Hepatocyte (in vitro differentiated cells): Measurements from ENCODE around the gene RNF217. TPM values are rescaled to one million over a fixed set of nuclear protein-coding genes. Genes with fewer than 3 reads are reported as not detected.
A peak's percentile ranks its signal among the peaks of the same experiment; 100 is the strongest.

Experiments
- DNase-seq: peaks from one replicate; pipeline ENCODE4 v3.0.0-alpha.2; 2016; ENCODE audit warnings: low spot score
- H2AFZ ChIP-seq: fragments of 200-600 bp; sonication (generic); 2 replicates; pipeline ENCODE4 v1.6.0; 2016; ENCODE audit warnings: antibody characterized with exemption, mild to moderate bottlenecking
- H3K27ac ChIP-seq: fragments of 200-600 bp; sonication (generic); 2 replicates; pipeline ENCODE4 v1.5.1; 2016; ENCODE audit warnings: mild to moderate bottlenecking
- H3K27me3 ChIP-seq: fragments of 200-600 bp; sonication (generic); 2 replicates; pipeline ENCODE4 v1.6.1; 2016
- H3K36me3 ChIP-seq: fragments of 200-600 bp; sonication (generic); replicated peaks from 2 replicates; pipeline ENCODE4 v1.5.1; 2016; ENCODE audit warnings: low read depth; ENCODE audit not compliant: insufficient read depth
- H3K4me1 ChIP-seq: fragments of 200-600 bp; sonication (generic); 2 replicates; pipeline ENCODE4 v1.5.1; 2016; ENCODE audit warnings: mild to moderate bottlenecking, moderate library complexity; ENCODE audit not compliant: insufficient read depth
- H3K4me2 ChIP-seq: fragments of 200-600 bp; sonication (generic); 2 replicates; pipeline ENCODE4 v1.6.0; 2016
- H3K4me3 ChIP-seq: fragments of 200-600 bp; sonication (generic); 2 replicates; pipeline ENCODE4 v1.5.1; 2016; ENCODE audit warnings: mild to moderate bottlenecking
- H3K79me2 ChIP-seq: fragments of 200-600 bp; sonication (generic); 2 replicates; pipeline ENCODE4 v1.6.0; 2017; ENCODE audit warnings: mild to moderate bottlenecking
- H3K9me2 ChIP-seq: fragments of 200-600 bp; sonication (generic); replicated peaks from 2 replicates; pipeline ENCODE4 v1.6.0; 2017; ENCODE audit warnings: mild to moderate bottlenecking; ENCODE audit not compliant: insufficient read depth
- H3K9me3 ChIP-seq: fragments of 200-600 bp; sonication (generic); 2 replicates; pipeline ENCODE4 v1.5.1; 2016; ENCODE audit warnings: low read depth, mild to moderate bottlenecking
- H4K20me1 ChIP-seq: fragments of 200-600 bp; sonication (generic); 2 replicates; pipeline ENCODE4 v1.6.0; 2016; ENCODE audit warnings: mild to moderate bottlenecking; ENCODE audit not compliant: insufficient read depth, poor library complexity, severe bottlenecking
- CTCF ChIP-seq: fragments of 200-600 bp; sonication (generic); IDR thresholded peaks from 2 replicates; pipeline ENCODE4 v1.5.1; 2016; ENCODE audit warnings: antibody characterized with exemption, mild to moderate bottlenecking; ENCODE audit not compliant: poor library complexity
- EZH2 ChIP-seq: fragments of 200-600 bp; sonication (generic); IDR thresholded peaks from 2 replicates; pipeline ENCODE4 v1.6.1; 2016; ENCODE audit warnings: antibody characterized with exemption, mild to moderate bottlenecking, borderline replicate concordance
- EZH2phosphoT487 ChIP-seq: fragments of 200-600 bp; sonication (generic); IDR thresholded peaks from one replicate; pipeline ENCODE4 v1.6.1; 2018; ENCODE audit warnings: antibody characterized with exemption, mild to moderate bottlenecking, low read depth, moderate library complexity; ENCODE audit not compliant: unreplicated experiment, severe bottlenecking
- WGBS: methylation state at CpG from one replicate; pipeline ENCODE4 v1.1.6; 2016; ENCODE audit warnings: low lambda C conversion rate; ENCODE audit errors: missing lambda C conversion rate; 5-methylcytosine and 5-hydroxymethylcytosine counted together
- polyA plus RNA-seq: library from polyadenylated mRNA; unstranded; fragments of >200 nt; fragmentation: Nextera tagmentation; extraction: Ambion mirVana; gene quantifications from 2 replicates; pipeline ENCODE4 v1.2.1, GENCODE V29; 2016
- total RNA-seq: library from RNA; depleted of rRNA; stranded (reverse); fragments of >200 nt; gene quantifications from 2 replicates; pipeline ENCODE4 v1.2.3, GENCODE V29; 2014

The RNF217 gene
- total and polyA plus RNA-seq, 2 experiments from 2014 or later: 8.8 to 18.4 TPM

DNA sequence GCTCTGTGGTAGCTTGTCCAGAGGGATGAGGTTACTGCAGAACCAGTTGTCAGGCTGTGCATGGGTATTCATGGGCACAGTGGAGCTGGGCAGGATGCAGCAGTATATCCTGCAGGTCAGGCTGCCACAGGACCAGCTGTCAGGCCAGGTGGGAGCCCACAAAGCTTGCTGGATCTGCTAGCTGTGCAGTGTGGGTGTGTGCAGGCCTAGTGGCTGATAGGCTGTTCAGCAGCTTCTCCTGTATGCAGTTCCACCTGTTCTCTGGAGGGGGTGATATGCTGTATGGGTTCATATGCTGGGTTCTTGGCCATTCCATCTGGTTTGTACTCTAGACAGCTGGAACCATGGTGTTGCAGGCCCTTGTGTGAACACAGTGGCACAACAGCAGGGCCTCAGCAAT, 150.7 kb downstream of the RNF217 start:
- H3K9me2 ChIP-seq: no peaks in the 10 kb centered on the region
- no peak overlapping the region for H3K4me3 ChIP-seq
- H2AFZ ChIP-seq: no peak overlapping the region
- no peaks in the 10 kb centered on the region for H3K79me2 ChIP-seq
- no peaks in the 10 kb centered on the region for H3K36me3 ChIP-seq
- DNase-seq: no peak
- TF ChIP-seq EZH2 (no peak), CTCF (no peak), EZH2phosphoT487 (no peak)
- H3K27me3 ChIP-seq: no peaks in the 10 kb centered on the region
- H3K9me3 ChIP-seq: peaks cover 14% of the 10 kb centered on the region
- no peaks in the 10 kb centered on the region for H3K4me1 ChIP-seq
- no peak overlapping the region for H3K4me2 ChIP-seq
- H3K27ac ChIP-seq: no peak overlapping the region
- H4K20me1 ChIP-seq: no peaks in the 10 kb centered on the region

DNA sequence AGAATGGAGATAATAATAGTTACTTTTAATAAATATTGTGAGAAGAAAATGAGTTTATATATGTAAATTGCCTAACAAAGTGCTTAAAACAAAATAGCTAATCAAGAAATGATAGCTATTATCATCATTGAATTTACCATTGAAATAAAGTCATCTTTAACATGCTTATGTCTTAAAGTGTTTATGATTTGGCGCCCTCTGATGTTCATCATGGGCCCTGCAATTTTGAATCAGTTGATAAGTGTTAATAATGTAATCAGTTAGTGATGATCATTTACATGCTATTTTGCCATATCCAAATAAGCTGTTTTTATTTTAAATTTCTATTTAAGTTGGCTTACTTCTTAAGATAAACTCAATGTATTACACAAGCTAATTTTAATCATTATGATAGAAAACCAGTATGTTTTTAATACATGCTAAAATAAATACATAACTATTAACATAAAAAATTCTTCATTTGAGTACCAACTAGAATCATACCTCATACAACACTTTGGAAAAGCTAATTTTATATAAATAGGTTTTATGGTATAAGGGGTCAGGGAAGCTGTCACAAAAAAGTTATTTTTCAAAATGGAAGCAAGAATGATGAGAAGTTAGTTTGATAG, 152.1 kb downstream of the RNF217 start:
- Histone ChIP-seq H3K4me1 (no peaks in the 10 kb centered on the region), H4K20me1 (no peaks in the 10 kb centered on the region), H3K4me2 (no peak overlapping the region), H3K27ac (no peak overlapping the region), H3K36me3 (no peaks in the 10 kb centered on the region), H3K27me3 (no peaks in the 10 kb centered on the region), H3K9me3 (peaks cover 14% of the 10 kb centered on the region), H3K4me3 (no peak overlapping the region), H3K9me2 (no peaks in the 10 kb centered on the region), H3K79me2 (no peaks in the 10 kb centered on the region), H2AFZ (no peak overlapping the region)
- 4% methylated on average over 1 of the region's 1 CpG for WGBS
- TF ChIP-seq CTCF (peak; percentile 91), EZH2 (no peak)
- peak; percentile 66 for DNase-seq

DNA sequence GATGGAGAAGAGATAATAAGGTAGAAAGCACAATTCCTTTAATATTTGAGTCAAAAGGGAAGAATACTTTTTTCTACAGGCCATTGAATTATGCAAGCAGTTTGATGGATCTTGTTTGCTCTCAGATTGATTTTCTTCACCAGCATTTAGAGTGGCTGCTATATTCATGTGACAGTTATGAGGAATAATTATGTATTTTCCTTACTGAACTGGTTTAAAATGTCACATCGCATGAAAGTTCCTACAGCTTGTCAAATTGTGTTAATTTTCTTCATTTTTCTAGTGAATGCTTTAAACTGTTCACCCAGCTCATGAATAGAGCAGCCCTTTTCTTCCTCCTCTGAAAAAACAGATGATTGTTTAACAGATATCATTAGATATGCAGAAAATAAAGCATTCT, 153.9 kb downstream of the RNF217 start:
- Histone ChIP-seq H3K4me3 (no peak overlapping the region), H3K27ac (no peak overlapping the region), H3K27me3 (no peaks in the 10 kb centered on the region), H3K9me3 (peaks cover 5% of the 10 kb centered on the region), H4K20me1 (no peaks in the 10 kb centered on the region), H3K4me2 (no peak overlapping the region), H3K79me2 (no peaks in the 10 kb centered on the region), H3K9me2 (no peaks in the 10 kb centered on the region), H2AFZ (no peak overlapping the region), H3K4me1 (no peaks in the 10 kb centered on the region), H3K36me3 (no peaks in the 10 kb centered on the region)
- no peak for DNase-seq
- TF ChIP-seq CTCF: no peak
- no peak for TF ChIP-seq EZH2
- WGBS: 100% methylated on average over 1 of the region's 1 CpG

GRCh38 chr6:125116710-125117109, 154.5 kb downstream of the RNF217 start:
- Histone ChIP-seq H3K36me3 (no peaks in the 10 kb centered on the region), H3K9me3 (peaks cover under 1% of the 10 kb centered on the region), H2AFZ (no peak overlapping the region), H3K4me2 (no peak overlapping the region), H3K79me2 (no peaks in the 10 kb centered on the region), H4K20me1 (no peaks in the 10 kb centered on the region), H3K4me1 (no peaks in the 10 kb centered on the region), H3K9me2 (no peaks in the 10 kb centered on the region), H3K27me3 (no peaks in the 10 kb centered on the region), H3K4me3 (no peak overlapping the region), H3K27ac (no peak overlapping the region)
- TF ChIP-seq EZH2: no peak
- TF ChIP-seq EZH2phosphoT487: no peak
- TF ChIP-seq CTCF: no peak
- 89% methylated on average over 4 of the region's 4 CpGs for WGBS
- DNase-seq: no peak
